GM12878 (cell line): ENCODE results near the gene ABHD2. TPM values are rescaled to one million over a fixed set of nuclear protein-coding genes. Genes with fewer than 3 reads are reported as not detected.

Experiments used
- ATAC-seq: fragments of 200-7000 bp; cut with Tn5 transposase; 3 replicates; pipeline ENCODE4 v1.9.1; 2020; ENCODE audit warnings: mild to moderate bottlenecking, moderate library complexity
- BruUV-seq: library from RNA; stranded (reverse); fragments of 400-500 nt; replicated peaks from 2 replicates; lab custom pipeline; 2021; lab: Mats Ljungman, UMichigan
- CTCF ChIA-PET: fragments of 300-600 bp; sonication (Branson Sonifier 250); formaldehyde crosslinking; extraction: SDS; loops from one replicate; lab custom pipeline; 2021; ENCODE audit warnings: inconsistent platforms; lab: Yijun Ruan, JAX
- POLR2A ChIA-PET: fragments of 350-600 bp; formaldehyde crosslinking; extraction: SDS; loops from one replicate; lab custom pipeline; 2021; ENCODE audit warnings: inconsistent platforms; lab: Charles Lee
- RAD21 ChIA-PET: fragments of 300-600 bp; sonication (Branson Sonifier 250); formaldehyde crosslinking; loops from one replicate; lab custom pipeline; 2023; ENCODE audit warnings: antibody characterized with exemption; ENCODE audit not compliant: unreplicated experiment; lab: Charles Lee
- SMC1A ChIA-PET: fragments of 300-600 bp; sonication (Branson Sonifier 250); formaldehyde crosslinking; loops from one replicate; lab custom pipeline; 2023; ENCODE audit not compliant: unreplicated experiment, uncharacterized antibody; lab: Charles Lee
- DNase-seq: peaks from one replicate; pipeline ENCODE4 v3.0.0-alpha.2; 2011; ENCODE audit warnings: low read depth, low spot score
- FAIRE-seq: peaks from 3 replicates; lab custom pipeline; 2011; peaks lifted over from hg19 to GRCh38; lab: Jason Lieb, UNC
- H2AFZ ChIP-seq: 2 replicates; pipeline ENCODE4 v1.6.0; 2011; ENCODE audit warnings: low read depth, low read length, control low read depth; ENCODE audit not compliant: control insufficient read depth
- H3K27ac ChIP-seq: 2 replicates; pipeline ENCODE4 v1.5.1; 2011; ENCODE audit warnings: control low read depth; ENCODE audit not compliant: control insufficient read depth, insufficient read depth
- H3K27me3 ChIP-seq, 2 experiments: replicated peaks in 1 of 2; 2 replicates each; pipeline versions ENCODE4 v1.6.0 to v1.6.1; 2011; ENCODE audit warnings: low read length in 1 of 2; ENCODE audit not compliant: control insufficient read depth in 2 of 2, insufficient read depth in 2 of 2
- H3K36me3 ChIP-seq, 2 experiments: 2 replicates each; pipeline ENCODE4 v1.5.1; 2011; ENCODE audit warnings: low read length in 1 of 2; ENCODE audit not compliant: control insufficient read depth in 2 of 2, insufficient read depth in 2 of 2
- H3K4me1 ChIP-seq: 2 replicates; pipeline ENCODE4 v1.6.1; 2011; ENCODE audit warnings: mild to moderate bottlenecking, low read length, moderate library complexity, mixed read lengths; ENCODE audit not compliant: control insufficient read depth, insufficient read depth
- H3K4me2 ChIP-seq: 2 replicates; pipeline ENCODE4 v1.6.0; 2011; ENCODE audit warnings: control low read depth; ENCODE audit not compliant: control insufficient read depth, insufficient read depth
- H3K4me3 ChIP-seq: fragments of 200-600 bp; sonication (generic); 2 replicates; pipeline ENCODE4 v1.5.1; 2016
- H3K79me2 ChIP-seq: 2 replicates; pipeline ENCODE4 v1.6.0; 2011; ENCODE audit warnings: low read length; ENCODE audit not compliant: control insufficient read depth, insufficient read depth
- H3K9ac ChIP-seq: 2 replicates; pipeline ENCODE4 v1.8.0; 2011; ENCODE audit warnings: low read length, control low read depth, mixed read lengths; ENCODE audit not compliant: control insufficient read depth, insufficient read depth
- H3K9me3 ChIP-seq: replicated peaks from 3 replicates; pipeline ENCODE4 v1.5.1; 2011; ENCODE audit warnings: mild to moderate bottlenecking, low read length; ENCODE audit not compliant: control insufficient read depth, insufficient read depth
- H4K20me1 ChIP-seq: 2 replicates; pipeline ENCODE4 v1.6.0; 2011; ENCODE audit not compliant: control insufficient read depth, insufficient read depth
- BCL11A ChIP-seq: IDR thresholded peaks from 2 replicates; pipeline ENCODE4 v1.6.1; 2011; ENCODE audit warnings: low read depth, low read length
- HDAC6 ChIP-seq: fragments of 200-600 bp; sonication (generic); IDR thresholded peaks from one replicate; pipeline ENCODE4 v1.8.0; 2017; ENCODE audit warnings: antibody characterized with exemption; ENCODE audit not compliant: unreplicated experiment
- HDGF ChIP-seq: fragments of 450-650 bp; IDR thresholded peaks from 2 replicates; pipeline ENCODE4 v1.6.1; 2016; ENCODE audit warnings: antibody characterized with exemption
- MYB ChIP-seq: fragments of 150-350 bp; IDR thresholded peaks from 2 replicates; pipeline ENCODE4 v1.6.1; 2014; ENCODE audit warnings: mild to moderate bottlenecking, low read depth, low read length, borderline replicate concordance
- NBN ChIP-seq: fragments of 450-650 bp; IDR thresholded peaks from 2 replicates; pipeline ENCODE4 v1.6.1; 2016
- NFYB ChIP-seq: IDR thresholded peaks from 2 replicates; pipeline ENCODE4 v1.6.1; 2011; ENCODE audit warnings: low read depth, mild to moderate bottlenecking, low read length, improper control_type of control experiment, moderate library complexity; ENCODE audit not compliant: insufficient read depth
- NRF1 ChIP-seq: conservative IDR thresholded peaks from 2 replicates; pipeline ENCODE4 v1.6.1; 2011; ENCODE audit warnings: mild to moderate bottlenecking, low read depth, low read length, improper control_type of control experiment
- SMC3 ChIP-seq: IDR thresholded peaks from 2 replicates; pipeline ENCODE4 v1.6.1; 2011; ENCODE audit warnings: low read length, improper control_type of control experiment, borderline replicate concordance
- SP1 ChIP-seq: IDR thresholded peaks from one replicate; pipeline ENCODE4 v1.6.1; 2011; ENCODE audit warnings: low read depth, low read length
- STAT1 ChIP-seq: fragments of 450-650 bp; conservative IDR thresholded peaks from 2 replicates; pipeline ENCODE4 v1.6.1; 2014; ENCODE audit warnings: antibody characterized with exemption, mild to moderate bottlenecking
- TCF7 ChIP-seq: IDR thresholded peaks from 2 replicates; pipeline ENCODE4 v1.6.1; 2014; ENCODE audit warnings: antibody characterized with exemption, borderline replicate concordance
- WGBS: methylation state at CpG from one replicate; pipeline ENCODE4 v1.1.6; 2016; ENCODE audit warnings: low lambda C conversion rate; ENCODE audit not compliant: insufficient replicate concordance, insufficient coverage; ENCODE audit errors: missing lambda C conversion rate; 5-methylcytosine and 5-hydroxymethylcytosine counted together
- in situ Hi-C: fragments of 300-500 bp; cut with MboI; formaldehyde crosslinking; loops from 9 replicates; pipeline ENCODE4 v1.14.3; 2018; ENCODE audit warnings: mixed read lengths
- intact Hi-C: fragments of 100-400 bp; cut with micrococcal nuclease; formaldehyde crosslinking; loops from one replicate; pipeline ENCODE4 v1.14.2; 2022; ENCODE audit not compliant: unreplicated experiment
- polyA plus RNA-seq, 11 experiments: library from polyadenylated mRNA; depleted of rRNA in 4 of 11; unstranded in 6 of 11; stranded (reverse) in 5 of 11; fragments of >200 nt; fragmentation: Nextera tagmentation in 4 of 11; fragmentation: Illumina TruSeq in 1 of 11; extraction: Ambion mirVana in 4 of 11; extraction: Trizol in 1 of 11; gene quantifications; 1 replicate in 1 of 11; 2 replicates in 10 of 11; pipeline versions ENCODE4 v1.2.1 to v1.2.3, GENCODE V29; 2011 to 2016; ENCODE audit warnings: inconsistent platforms in 2 of 11, missing spikeins in 2 of 11, low read depth in 1 of 11
- total RNA-seq, 4 experiments: library from RNA; depleted of rRNA in 3 of 4; stranded (reverse); fragments of >200 nt in 3 of 4; fragmentation: Illumina TruSeq in 1 of 4; extraction: Trizol in 1 of 4; gene quantifications; 2 replicates each; pipeline versions ENCODE4 v1.2.1 to v1.2.3, GENCODE V29; 2013 to 2021
- TF ChIP-seq, protein P1 (sequence below): IDR thresholded peaks from 2 replicates; pipeline ENCODE4 v1.6.1; 2012; ENCODE audit warnings: low read length, inconsistent platforms
- TF ChIP-seq, protein P2 (sequence below): IDR thresholded peaks from 2 replicates; pipeline ENCODE4 v1.6.1; 2012; ENCODE audit warnings: mild to moderate bottlenecking, low read depth, low read length

The ABHD2 gene
- total and polyA plus RNA-seq, 10 of the 15 experiments (the other 5 are each of a cell fraction or from before 2014, with no cell fraction given) = 1.2 to 33.6 (median 20.4) TPM

DNA sequence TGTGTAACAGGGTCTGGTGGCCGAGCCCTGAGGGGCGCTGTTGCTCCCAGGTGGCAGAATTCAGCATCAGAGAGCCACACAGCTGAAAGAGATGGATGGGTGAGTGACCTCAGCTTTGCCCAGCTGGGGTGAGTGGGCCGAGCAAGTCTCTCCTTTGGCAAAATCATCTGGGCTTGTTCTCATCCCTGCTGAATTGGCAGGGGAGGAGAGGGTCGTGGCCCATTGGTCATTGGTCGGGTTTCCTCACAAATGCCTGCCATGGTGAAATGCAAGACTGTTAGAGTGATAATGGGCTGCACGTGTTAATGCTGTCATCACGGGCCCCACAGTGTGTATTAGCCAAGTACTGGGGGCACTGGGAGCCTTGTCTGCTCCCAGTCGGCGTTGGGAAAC, 15.9 kb downstream of the ABHD2 start (continued):
- TF ChIP-seq, protein P1, sequence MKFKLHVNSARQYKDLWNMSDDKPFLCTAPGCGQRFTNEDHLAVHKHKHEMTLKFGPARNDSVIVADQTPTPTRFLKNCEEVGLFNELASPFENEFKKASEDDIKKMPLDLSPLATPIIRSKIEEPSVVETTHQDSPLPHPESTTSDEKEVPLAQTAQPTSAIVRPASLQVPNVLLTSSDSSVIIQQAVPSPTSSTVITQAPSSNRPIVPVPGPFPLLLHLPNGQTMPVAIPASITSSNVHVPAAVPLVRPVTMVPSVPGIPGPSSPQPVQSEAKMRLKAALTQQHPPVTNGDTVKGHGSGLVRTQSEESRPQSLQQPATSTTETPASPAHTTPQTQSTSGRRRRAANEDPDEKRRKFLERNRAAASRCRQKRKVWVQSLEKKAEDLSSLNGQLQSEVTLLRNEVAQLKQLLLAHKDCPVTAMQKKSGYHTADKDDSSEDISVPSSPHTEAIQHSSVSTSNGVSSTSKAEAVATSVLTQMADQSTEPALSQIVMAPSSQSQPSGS = no peak

DNA sequence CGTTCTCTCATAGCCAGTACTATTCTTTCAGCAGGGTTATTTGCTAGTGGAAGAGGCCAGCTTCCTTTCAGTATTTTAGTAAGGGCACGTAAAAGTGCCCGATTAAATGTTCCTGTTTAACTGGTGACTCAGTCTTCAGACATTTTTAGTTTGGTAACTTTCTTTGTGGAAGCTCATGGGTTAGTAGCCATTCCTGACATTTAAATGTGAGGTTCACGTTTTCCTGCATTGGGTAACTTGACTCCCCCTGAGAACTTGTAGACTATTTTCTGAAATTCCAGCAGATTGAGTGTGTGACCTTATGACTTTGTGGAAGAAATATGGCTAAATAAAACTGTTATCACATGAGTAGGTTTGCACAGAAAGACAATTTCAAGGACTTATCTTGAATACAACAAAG, 16.9 kb downstream of the ABHD2 start:
- no peak overlapping the region for H3K4me2 ChIP-seq
- BruUV-seq = no TSS peak
- SMC1A ChIA-PET = interaction anchor here (0.7 to 8.8 kb wide), 3 partner anchors 7 to 198 kb away, joined by 3 to 113 read pairs (median 80); partner anchors contain the start of gene ABHD2
- in situ Hi-C loops = no loop called here
- H3K36me3 ChIP-seq = peaks cover 0 to 3% of the 10 kb centered on the region in 2 experiments; a peak in 2 of 4 replicates
- H2AFZ ChIP-seq = no peak overlapping the region
- ATAC-seq = no peak
- WGBS = 70% methylated on average over 4 of the region's 4 CpGs
- H3K79me2 ChIP-seq = no peaks in the 10 kb centered on the region; the same call in 1 of the 2 replicates
- no peak overlapping the region for H3K4me3 ChIP-seq
- H3K4me1 ChIP-seq = peaks cover 9% of the 10 kb centered on the region; the same call in 1 of the 2 replicates
- H3K27me3 ChIP-seq = no peaks in the 10 kb centered on the region
- FAIRE-seq = no peak
- TF ChIP-seq SP1 = no peak
- TF ChIP-seq, protein P2, sequence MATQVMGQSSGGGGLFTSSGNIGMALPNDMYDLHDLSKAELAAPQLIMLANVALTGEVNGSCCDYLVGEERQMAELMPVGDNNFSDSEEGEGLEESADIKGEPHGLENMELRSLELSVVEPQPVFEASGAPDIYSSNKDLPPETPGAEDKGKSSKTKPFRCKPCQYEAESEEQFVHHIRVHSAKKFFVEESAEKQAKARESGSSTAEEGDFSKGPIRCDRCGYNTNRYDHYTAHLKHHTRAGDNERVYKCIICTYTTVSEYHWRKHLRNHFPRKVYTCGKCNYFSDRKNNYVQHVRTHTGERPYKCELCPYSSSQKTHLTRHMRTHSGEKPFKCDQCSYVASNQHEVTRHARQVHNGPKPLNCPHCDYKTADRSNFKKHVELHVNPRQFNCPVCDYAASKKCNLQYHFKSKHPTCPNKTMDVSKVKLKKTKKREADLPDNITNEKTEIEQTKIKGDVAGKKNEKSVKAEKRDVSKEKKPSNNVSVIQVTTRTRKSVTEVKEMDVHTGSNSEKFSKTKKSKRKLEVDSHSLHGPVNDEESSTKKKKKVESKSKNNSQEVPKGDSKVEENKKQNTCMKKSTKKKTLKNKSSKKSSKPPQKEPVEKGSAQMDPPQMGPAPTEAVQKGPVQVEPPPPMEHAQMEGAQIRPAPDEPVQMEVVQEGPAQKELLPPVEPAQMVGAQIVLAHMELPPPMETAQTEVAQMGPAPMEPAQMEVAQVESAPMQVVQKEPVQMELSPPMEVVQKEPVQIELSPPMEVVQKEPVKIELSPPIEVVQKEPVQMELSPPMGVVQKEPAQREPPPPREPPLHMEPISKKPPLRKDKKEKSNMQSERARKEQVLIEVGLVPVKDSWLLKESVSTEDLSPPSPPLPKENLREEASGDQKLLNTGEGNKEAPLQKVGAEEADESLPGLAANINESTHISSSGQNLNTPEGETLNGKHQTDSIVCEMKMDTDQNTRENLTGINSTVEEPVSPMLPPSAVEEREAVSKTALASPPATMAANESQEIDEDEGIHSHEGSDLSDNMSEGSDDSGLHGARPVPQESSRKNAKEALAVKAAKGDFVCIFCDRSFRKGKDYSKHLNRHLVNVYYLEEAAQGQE = no peak
- no peak for TF ChIP-seq HDAC6
- no peak for TF ChIP-seq NRF1
- no peak for TF ChIP-seq NFYB
- no peak for TF ChIP-seq SMC3
- TF ChIP-seq HDGF = no peak
- no peak for TF ChIP-seq TCF7
- no peak for TF ChIP-seq BCL11A
- TF ChIP-seq STAT1 = no peak
- TF ChIP-seq MYB = no peak
- no peak for TF ChIP-seq NBN
- TF ChIP-seq, all 136 proteins: peak for 0
- intact Hi-C loops = no loop called here
- Histone ChIP-seq H4K20me1 (no peaks in the 10 kb centered on the region), H3K9ac (no peak overlapping the region), H3K9me3 (no peaks in the 10 kb centered on the region), H3K27ac (no peak overlapping the region)
- RAD21 ChIA-PET = interaction anchor here (1.6 kb wide), 1 partner anchor 14 kb away, joined by 6 read pairs; no protein-coding TSS in a partner anchor
- no peak for DNase-seq
- CTCF ChIA-PET = interaction anchor here (1.0 to 9.3 kb wide), 4 partner anchors 8 to 15 kb away, joined by 3 to 72 read pairs (median 3); partner anchors contain the start of gene ABHD2
- POLR2A ChIA-PET = interaction anchor here (9.3 kb wide), 1 partner anchor 15 kb away, joined by 122 read pairs; the partner anchor contains the start of gene ABHD2
